ENCODE data around the gene PCDHA8. TPM values are rescaled to one million over a fixed set of nuclear protein-coding genes. Genes with fewer than 3 reads are reported as not detected.

Gene PCDHA8
- total and polyA plus RNA-seq, 2 of the 8 experiments (the other 6 are each of a cell fraction or from before 2014, with no cell fraction given): 0.14 to 0.52 TPM

DNA sequence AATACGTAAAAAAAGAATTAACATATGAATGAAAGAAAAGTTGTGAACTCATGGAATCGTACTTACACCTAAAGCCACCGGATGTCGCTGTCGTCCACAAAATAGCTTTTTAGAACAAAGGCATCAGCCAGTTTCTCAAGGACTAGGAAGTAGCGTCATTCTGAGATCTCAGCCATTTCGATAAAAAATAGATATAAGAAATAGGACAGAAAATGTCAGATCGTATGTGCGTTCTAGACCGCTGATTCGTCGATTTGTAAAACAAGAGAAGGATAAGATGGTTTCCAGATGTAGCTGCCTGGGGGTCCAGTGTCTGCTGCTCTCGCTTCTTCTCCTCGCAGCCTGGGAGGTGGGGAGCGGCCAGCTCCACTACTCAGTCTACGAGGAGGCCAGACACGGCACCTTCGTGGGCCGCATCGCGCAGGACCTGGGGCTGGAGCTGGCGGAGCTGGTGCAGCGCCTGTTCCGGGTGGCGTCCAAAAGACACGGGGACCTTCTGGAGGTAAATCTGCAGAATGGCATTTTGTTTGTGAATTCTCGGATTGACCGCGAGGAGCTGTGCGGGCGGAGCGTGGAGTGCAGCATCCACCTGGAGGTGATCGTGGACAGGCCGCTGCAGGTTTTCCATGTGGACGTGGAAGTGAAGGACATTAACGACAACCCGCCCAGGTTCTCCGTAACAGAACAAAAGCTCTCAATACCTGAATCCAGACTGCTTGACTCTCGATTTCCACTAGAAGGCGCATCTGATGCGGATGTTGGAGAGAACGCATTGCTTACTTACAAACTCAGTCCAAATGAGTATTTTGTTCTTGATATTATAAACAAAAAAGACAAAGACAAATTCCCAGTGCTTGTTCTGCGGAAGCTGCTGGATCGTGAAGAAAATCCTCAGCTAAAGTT lies 15.0 kb downstream of the PCDHA8 start, which contains the start of gene PCDHA10 (continued):
- TF ChIP-seq POLR2AphosphoS5 (IDR thresholded peaks at IDR 0.05; ENCODE audit: low read depth, low read length): peak; percentile 44; the same call in 1 of the 2 replicates
- peak; percentile 53 for TF ChIP-seq KDM4A (IDR thresholded peaks at IDR 0.05; ENCODE audit: low read depth, low read length, severe bottlenecking)
- TF ChIP-seq RAD21 (IDR thresholded peaks at IDR 0.05 in 1 of 2, conservative IDR thresholded peaks at IDR 0.05 in 1 of 2; ENCODE audit: low read depth in 2 of 2, low read length in 2 of 2): peak; percentile 45 to 57; a peak in 3 of 4 replicates
